GM23338 (cell line): ENCODE results near the gene PPP1R9A. TPM values are rescaled to one million over a fixed set of nuclear protein-coding genes. Genes with fewer than 3 reads are reported as not detected.

Source experiments
- ATAC-seq: fragments of 200-7000 bp; cut with Tn5 transposase; 3 replicates; pipeline ENCODE4 v1.9.1; 2020
- DNase-seq: peaks from one replicate; pipeline ENCODE4 v3.0.0-alpha.2; 2015; ENCODE audit warnings: low spot score
- H2AFZ ChIP-seq: fragments of 200-600 bp; sonication (generic); 2 replicates; pipeline ENCODE4 v1.8.0; 2016; ENCODE audit warnings: antibody characterized with exemption, mild to moderate bottlenecking, moderate library complexity
- H3F3A ChIP-seq: fragments of 200-600 bp; sonication (generic); replicated peaks from 2 replicates; pipeline ENCODE4 v1.8.0; 2017; ENCODE audit warnings: antibody characterized with exemption, mixed run types, low read depth
- H3K27ac ChIP-seq: fragments of 200-600 bp; sonication (generic); 2 replicates; pipeline ENCODE4 v1.6.1; 2016; ENCODE audit warnings: low read depth
- H3K27me3 ChIP-seq: fragments of 200-600 bp; sonication (generic); 2 replicates; pipeline ENCODE4 v1.8.0; 2016; ENCODE audit warnings: mild to moderate bottlenecking, mixed run types, moderate library complexity; ENCODE audit not compliant: insufficient read depth
- H3K36me3 ChIP-seq: fragments of 200-600 bp; sonication (generic); 2 replicates; pipeline ENCODE4 v1.8.0; 2016; ENCODE audit warnings: mild to moderate bottlenecking; ENCODE audit not compliant: insufficient read depth
- H3K4me1 ChIP-seq: fragments of 200-600 bp; sonication (generic); 2 replicates; pipeline ENCODE4 v1.8.0; 2016; ENCODE audit warnings: mild to moderate bottlenecking, moderate library complexity; ENCODE audit not compliant: insufficient read depth
- H3K4me2 ChIP-seq: fragments of 200-600 bp; sonication (generic); 2 replicates; pipeline ENCODE4 v1.7.1; 2017; ENCODE audit warnings: mixed run types
- H3K4me3 ChIP-seq: fragments of 200-600 bp; sonication (generic); 2 replicates; pipeline ENCODE4 v1.6.1; 2016; ENCODE audit warnings: mixed run types
- H3K79me2 ChIP-seq: fragments of 200-600 bp; sonication (generic); replicated peaks from 2 replicates; pipeline ENCODE4 v1.8.0; 2017; ENCODE audit warnings: mild to moderate bottlenecking; ENCODE audit not compliant: insufficient read depth
- H3K9me2 ChIP-seq: fragments of 200-600 bp; sonication (generic); 2 replicates; pipeline ENCODE4 v1.8.0; 2017; ENCODE audit not compliant: insufficient read depth
- H4K20me1 ChIP-seq: fragments of 200-600 bp; sonication (generic); replicated peaks from 2 replicates; pipeline ENCODE4 v1.8.0; 2017; ENCODE audit warnings: mild to moderate bottlenecking; ENCODE audit not compliant: insufficient read depth
- H3K27ac Mint-ChIP-seq: 2 replicates; pipeline ENCODE4 v1.8.0; 2020; ENCODE audit warnings: inconsistent platforms, mild to moderate bottlenecking, moderate library complexity, mixed read lengths
- H3K27me3 Mint-ChIP-seq: 3 replicates; pipeline ENCODE4 v1.8.0; 2022; ENCODE audit warnings: low read depth, mild to moderate bottlenecking, moderate library complexity, mixed read lengths, inconsistent platforms; ENCODE audit not compliant: insufficient read depth, poor library complexity
- H3K36me3 Mint-ChIP-seq: 3 replicates; pipeline ENCODE4 v1.8.0; 2021; ENCODE audit warnings: low read depth, mild to moderate bottlenecking, inconsistent platforms, moderate library complexity, mixed read lengths
- H3K4me1 Mint-ChIP-seq: 3 replicates; pipeline ENCODE4 v1.8.0; 2020; ENCODE audit warnings: mild to moderate bottlenecking, inconsistent platforms, mixed read lengths
- H3K4me3 Mint-ChIP-seq: 3 replicates; pipeline ENCODE4 v1.8.0; 2021; ENCODE audit warnings: moderate library complexity, mild to moderate bottlenecking, inconsistent platforms, mixed read lengths
- H3K9me3 Mint-ChIP-seq: 3 replicates; pipeline ENCODE4 v1.8.0; 2020; ENCODE audit warnings: moderate library complexity, mild to moderate bottlenecking, inconsistent platforms, mixed read lengths
- CREB1 ChIP-seq: fragments of 250-450 bp; sonication (Bioruptor Pico); IDR thresholded peaks from 2 replicates; pipeline ENCODE4 v1.5.0; 2020; ENCODE audit warnings: low read depth, mild to moderate bottlenecking, moderate library complexity
- EZH2 ChIP-seq: fragments of 200-600 bp; sonication (generic); IDR thresholded peaks from one replicate; pipeline ENCODE4 v1.8.0; 2017; ENCODE audit warnings: antibody characterized with exemption, mild to moderate bottlenecking, low read depth; ENCODE audit not compliant: unreplicated experiment
- JUNB ChIP-seq: IDR thresholded peaks from one replicate; pipeline ENCODE4 v1.6.1; 2016; ENCODE audit warnings: antibody characterized with exemption; ENCODE audit not compliant: unreplicated experiment
- NANOG ChIP-seq: IDR thresholded peaks from 2 replicates; pipeline ENCODE4 v1.6.1; 2016; ENCODE audit warnings: antibody characterized with exemption, borderline replicate concordance
- POLR2AphosphoS5 ChIP-seq: IDR thresholded peaks from 2 replicates; pipeline ENCODE4 v1.6.1; 2016; ENCODE audit warnings: antibody characterized with exemption, low read depth
- STAT1 ChIP-seq: IDR thresholded peaks from one replicate; pipeline ENCODE4 v1.6.1; 2016; ENCODE audit warnings: antibody characterized with exemption; ENCODE audit not compliant: unreplicated experiment
- ZNF114 ChIP-seq: fragments of 250-450 bp; sonication (Bioruptor Pico); IDR thresholded peaks from 2 replicates; pipeline ENCODE4 v1.5.0; 2020; ENCODE audit warnings: mild to moderate bottlenecking, moderate library complexity
- ZNF331 ChIP-seq: fragments of 250-450 bp; sonication (Bioruptor Pico); IDR thresholded peaks from 2 replicates; pipeline ENCODE4 v1.5.0; 2020; ENCODE audit warnings: low read depth, mild to moderate bottlenecking, moderate library complexity
- polyA plus RNA-seq: library from polyadenylated mRNA; unstranded; fragments of >200 nt; fragmentation: Nextera tagmentation; extraction: Ambion mirVana; gene quantifications from 2 replicates; pipeline ENCODE4 v1.2.1, GENCODE V29; 2016
- total RNA-seq: library from RNA; depleted of rRNA; stranded (reverse); fragments of >200 nt; shearing (Covaris generic); gene quantifications from 2 replicates; pipeline ENCODE4 v1.2.3, GENCODE V29; 2014
- TF ChIP-seq, protein P1 (sequence below), 2 experiments: fragments of 200-600 bp in 1 of 2; sonication (generic) in 1 of 2; conservative IDR thresholded peaks; 2 replicates each; pipeline versions ENCODE4 v1.5.1 to v1.6.1; 2016 to 2017; ENCODE audit warnings: antibody characterized with exemption in 2 of 2, low read depth in 2 of 2, mild to moderate bottlenecking in 2 of 2, moderate library complexity in 1 of 2
- TF ChIP-seq, protein P2 (sequence below): fragments of 250-450 bp; sonication (Bioruptor Pico); IDR thresholded peaks from 2 replicates; pipeline ENCODE4 v1.5.0; 2020; ENCODE audit warnings: mild to moderate bottlenecking, moderate library complexity
- TF ChIP-seq, protein P3 (sequence below): IDR thresholded peaks from 2 replicates; pipeline ENCODE4 v1.6.1; 2016; ENCODE audit warnings: antibody characterized with exemption

The PPP1R9A gene
- total and polyA plus RNA-seq, 2 experiments from 2014 or later, result 10.6 to 31.8 TPM

DNA sequence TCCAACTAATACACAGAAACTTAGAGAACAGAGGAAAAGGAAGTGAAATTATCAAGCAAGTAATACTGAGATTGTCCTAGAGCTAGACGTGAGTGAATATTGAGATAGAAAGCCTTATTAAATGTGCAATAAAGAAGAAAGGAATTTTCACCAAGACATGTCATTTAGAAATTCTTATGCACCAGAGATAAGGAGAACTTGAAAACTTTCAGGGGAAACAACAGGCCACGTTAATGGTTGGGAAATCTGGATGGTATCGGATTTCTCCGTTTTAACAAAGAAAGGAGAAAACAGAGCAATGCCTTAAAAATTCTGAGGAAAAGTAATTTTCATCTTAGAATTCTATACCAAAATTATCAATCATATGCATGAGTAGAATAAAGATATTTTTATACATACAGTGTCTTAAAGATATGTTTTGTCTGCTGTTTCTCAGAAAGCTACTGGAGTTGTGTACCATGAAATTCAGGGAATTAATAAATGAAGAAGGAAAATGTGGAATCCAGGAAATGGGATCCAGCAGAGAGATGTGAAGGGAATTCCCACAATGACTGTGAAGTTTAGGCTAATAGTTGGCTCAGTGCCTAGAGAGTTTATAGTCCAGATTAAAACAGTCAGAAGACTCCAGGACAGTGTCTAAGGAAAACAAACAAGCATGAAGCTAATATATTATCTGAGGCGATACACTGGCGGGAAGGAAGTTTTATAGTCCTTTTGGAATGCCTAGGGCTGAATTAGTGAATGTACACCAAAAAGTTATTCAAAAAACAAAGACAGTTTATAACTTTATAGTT, 159.5 kb downstream of the PPP1R9A start (continued):
- TF ChIP-seq, protein P1, sequence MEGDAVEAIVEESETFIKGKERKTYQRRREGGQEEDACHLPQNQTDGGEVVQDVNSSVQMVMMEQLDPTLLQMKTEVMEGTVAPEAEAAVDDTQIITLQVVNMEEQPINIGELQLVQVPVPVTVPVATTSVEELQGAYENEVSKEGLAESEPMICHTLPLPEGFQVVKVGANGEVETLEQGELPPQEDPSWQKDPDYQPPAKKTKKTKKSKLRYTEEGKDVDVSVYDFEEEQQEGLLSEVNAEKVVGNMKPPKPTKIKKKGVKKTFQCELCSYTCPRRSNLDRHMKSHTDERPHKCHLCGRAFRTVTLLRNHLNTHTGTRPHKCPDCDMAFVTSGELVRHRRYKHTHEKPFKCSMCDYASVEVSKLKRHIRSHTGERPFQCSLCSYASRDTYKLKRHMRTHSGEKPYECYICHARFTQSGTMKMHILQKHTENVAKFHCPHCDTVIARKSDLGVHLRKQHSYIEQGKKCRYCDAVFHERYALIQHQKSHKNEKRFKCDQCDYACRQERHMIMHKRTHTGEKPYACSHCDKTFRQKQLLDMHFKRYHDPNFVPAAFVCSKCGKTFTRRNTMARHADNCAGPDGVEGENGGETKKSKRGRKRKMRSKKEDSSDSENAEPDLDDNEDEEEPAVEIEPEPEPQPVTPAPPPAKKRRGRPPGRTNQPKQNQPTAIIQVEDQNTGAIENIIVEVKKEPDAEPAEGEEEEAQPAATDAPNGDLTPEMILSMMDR (conservative IDR thresholded peaks at IDR 0.05; ENCODE audit: low read depth in 2 of 2), result no peak
- TF ChIP-seq ZNF331, result no peak
- no peak for TF ChIP-seq JUNB
- TF ChIP-seq NANOG, result no peak

DNA sequence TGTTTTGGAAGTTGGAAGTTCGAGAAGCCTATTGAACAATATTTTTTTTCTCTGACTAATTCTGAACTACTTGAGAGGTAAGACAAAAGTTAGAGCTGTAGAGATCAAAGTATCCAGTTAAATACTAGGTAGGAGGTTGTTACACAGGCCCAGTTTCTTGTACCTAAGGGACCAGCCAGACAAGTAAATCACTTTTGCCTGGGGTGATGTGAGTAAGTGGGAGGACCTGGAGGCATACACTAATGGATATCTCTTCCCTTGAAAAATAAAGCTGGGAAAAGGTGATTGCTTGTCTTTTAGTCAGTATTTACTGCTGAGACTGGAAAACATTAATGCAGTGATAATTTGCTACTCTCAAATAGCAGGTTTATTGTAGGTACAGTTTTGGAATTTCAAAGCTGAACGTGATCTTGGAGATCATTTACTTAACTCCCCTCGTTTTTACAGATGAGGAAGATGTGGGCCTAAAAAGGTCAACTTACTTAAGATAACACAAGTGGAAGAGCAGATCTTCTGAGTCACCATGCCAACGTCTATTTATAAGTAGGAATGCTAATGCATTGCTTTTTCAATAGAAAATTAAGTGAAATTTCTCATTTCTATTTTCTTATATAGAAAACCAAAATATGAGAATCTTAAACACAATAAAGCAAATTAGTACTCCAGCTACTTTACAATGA, 181.3 kb downstream of the PPP1R9A start:
- no peaks in the 10 kb centered on the region for H3K79me2 ChIP-seq
- no peak for DNase-seq
- H3K4me3 ChIP-seq, result no peak overlapping the region
- Mint-ChIP-seq H3K27ac (no peak overlapping the region), H3K9me3 (no peaks in the 10 kb centered on the region), H3K36me3 (no peaks in the 10 kb centered on the region), H3K4me3 (no peak overlapping the region), H3K27me3 (no peaks in the 10 kb centered on the region), H3K4me1 (peaks cover 12% of the 10 kb centered on the region)
- no peak overlapping the region for H3K4me2 ChIP-seq
- H3K9me2 ChIP-seq, result no peaks in the 10 kb centered on the region
- H2AFZ ChIP-seq, result no peak overlapping the region
- H3K4me1 ChIP-seq, result no peaks in the 10 kb centered on the region
- ATAC-seq, result no peak
- no peaks in the 10 kb centered on the region for H3K36me3 ChIP-seq
- H3K27ac ChIP-seq, result no peak overlapping the region
- H4K20me1 ChIP-seq, result no peaks in the 10 kb centered on the region
- H3F3A ChIP-seq, result no peaks in the 10 kb centered on the region
- H3K27me3 ChIP-seq, result no peaks in the 10 kb centered on the region
- TF ChIP-seq CREB1 (CRISPR knock-in tag) (no peak), STAT1 (no peak), POLR2AphosphoS5 (no peak), ZNF114 (CRISPR knock-in tag) (no peak), NANOG (no peak), EZH2 (no peak)
- TF ChIP-seq, protein P2, sequence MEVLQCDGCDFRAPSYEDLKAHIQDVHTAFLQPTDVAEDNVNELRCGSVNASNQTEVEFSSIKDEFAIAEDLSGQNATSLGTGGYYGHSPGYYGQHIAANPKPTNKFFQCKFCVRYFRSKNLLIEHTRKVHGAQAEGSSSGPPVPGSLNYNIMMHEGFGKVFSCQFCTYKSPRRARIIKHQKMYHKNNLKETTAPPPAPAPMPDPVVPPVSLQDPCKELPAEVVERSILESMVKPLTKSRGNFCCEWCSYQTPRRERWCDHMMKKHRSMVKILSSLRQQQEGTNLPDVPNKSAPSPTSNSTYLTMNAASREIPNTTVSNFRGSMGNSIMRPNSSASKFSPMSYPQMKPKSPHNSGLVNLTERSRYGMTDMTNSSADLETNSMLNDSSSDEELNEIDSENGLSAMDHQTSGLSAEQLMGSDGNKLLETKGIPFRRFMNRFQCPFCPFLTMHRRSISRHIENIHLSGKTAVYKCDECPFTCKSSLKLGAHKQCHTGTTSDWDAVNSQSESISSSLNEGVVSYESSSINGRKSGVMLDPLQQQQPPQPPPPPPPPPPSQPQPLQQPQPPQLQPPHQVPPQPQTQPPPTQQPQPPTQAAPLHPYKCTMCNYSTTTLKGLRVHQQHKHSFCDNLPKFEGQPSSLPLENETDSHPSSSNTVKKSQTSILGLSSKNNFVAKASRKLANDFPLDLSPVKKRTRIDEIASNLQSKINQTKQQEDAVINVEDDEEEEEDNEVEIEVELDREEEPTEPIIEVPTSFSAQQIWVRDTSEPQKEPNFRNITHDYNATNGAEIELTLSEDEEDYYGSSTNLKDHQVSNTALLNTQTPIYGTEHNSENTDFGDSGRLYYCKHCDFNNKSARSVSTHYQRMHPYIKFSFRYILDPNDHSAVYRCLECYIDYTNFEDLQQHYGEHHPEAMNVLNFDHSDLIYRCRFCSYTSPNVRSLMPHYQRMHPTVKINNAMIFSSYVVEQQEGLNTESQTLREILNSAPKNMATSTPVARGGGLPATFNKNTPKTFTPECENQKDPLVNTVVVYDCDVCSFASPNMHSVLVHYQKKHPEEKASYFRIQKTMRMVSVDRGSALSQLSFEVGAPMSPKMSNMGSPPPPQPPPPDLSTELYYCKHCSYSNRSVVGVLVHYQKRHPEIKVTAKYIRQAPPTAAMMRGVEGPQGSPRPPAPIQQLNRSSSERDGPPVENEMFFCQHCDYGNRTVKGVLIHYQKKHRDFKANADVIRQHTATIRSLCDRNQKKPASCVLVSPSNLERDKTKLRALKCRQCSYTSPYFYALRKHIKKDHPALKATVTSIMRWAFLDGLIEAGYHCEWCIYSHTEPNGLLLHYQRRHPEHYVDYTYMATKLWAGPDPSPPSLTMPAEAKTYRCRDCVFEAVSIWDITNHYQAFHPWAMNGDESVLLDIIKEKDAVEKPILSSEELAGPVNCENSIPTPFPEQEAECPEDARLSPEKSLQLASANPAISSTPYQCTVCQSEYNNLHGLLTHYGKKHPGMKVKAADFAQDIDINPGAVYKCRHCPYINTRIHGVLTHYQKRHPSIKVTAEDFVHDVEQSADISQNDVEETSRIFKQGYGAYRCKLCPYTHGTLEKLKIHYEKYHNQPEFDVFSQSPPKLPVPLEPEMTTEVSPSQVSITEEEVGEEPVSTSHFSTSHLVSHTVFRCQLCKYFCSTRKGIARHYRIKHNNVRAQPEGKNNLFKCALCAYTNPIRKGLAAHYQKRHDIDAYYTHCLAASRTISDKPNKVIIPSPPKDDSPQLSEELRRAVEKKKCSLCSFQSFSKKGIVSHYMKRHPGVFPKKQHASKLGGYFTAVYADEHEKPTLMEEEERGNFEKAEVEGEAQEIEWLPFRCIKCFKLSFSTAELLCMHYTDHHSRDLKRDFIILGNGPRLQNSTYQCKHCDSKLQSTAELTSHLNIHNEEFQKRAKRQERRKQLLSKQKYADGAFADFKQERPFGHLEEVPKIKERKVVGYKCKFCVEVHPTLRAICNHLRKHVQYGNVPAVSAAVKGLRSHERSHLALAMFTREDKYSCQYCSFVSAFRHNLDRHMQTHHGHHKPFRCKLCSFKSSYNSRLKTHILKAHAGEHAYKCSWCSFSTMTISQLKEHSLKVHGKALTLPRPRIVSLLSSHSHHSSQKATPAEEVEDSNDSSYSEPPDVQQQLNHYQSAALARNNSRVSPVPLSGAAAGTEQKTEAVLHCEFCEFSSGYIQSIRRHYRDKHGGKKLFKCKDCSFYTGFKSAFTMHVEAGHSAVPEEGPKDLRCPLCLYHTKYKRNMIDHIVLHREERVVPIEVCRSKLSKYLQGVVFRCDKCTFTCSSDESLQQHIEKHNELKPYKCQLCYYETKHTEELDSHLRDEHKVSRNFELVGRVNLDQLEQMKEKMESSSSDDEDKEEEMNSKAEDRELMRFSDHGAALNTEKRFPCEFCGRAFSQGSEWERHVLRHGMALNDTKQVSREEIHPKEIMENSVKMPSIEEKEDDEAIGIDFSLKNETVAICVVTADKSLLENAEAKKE (CRISPR knock-in tag), result no peak
- TF ChIP-seq, protein P3, sequence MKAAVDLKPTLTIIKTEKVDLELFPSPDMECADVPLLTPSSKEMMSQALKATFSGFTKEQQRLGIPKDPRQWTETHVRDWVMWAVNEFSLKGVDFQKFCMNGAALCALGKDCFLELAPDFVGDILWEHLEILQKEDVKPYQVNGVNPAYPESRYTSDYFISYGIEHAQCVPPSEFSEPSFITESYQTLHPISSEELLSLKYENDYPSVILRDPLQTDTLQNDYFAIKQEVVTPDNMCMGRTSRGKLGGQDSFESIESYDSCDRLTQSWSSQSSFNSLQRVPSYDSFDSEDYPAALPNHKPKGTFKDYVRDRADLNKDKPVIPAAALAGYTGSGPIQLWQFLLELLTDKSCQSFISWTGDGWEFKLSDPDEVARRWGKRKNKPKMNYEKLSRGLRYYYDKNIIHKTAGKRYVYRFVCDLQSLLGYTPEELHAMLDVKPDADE, result no peak
- TF ChIP-seq, protein P1 (conservative IDR thresholded peaks at IDR 0.05; ENCODE audit: low read depth in 2 of 2), result no peak
